Neural cell (in vitro differentiated cells): Measurements from ENCODE around the gene KHDRBS2. TPM values are rescaled to one million over a fixed set of nuclear protein-coding genes. Genes with fewer than 3 reads are reported as not detected.

ENCODE experiments used
- H2AFZ ChIP-seq: fragments of 200-600, 300-800 bp; sonication (generic), shearing (Covaris generic); 2 replicates; pipeline ENCODE4 v1.6.0; 2014; ENCODE audit warnings: low read depth, mild to moderate bottlenecking, antibody characterized with exemption, low read length, moderate library complexity
- H3F3A ChIP-seq: fragments of 200-600 bp; shearing (Covaris generic); 2 replicates; pipeline ENCODE4 v1.6.1; 2016; ENCODE audit warnings: mild to moderate bottlenecking, moderate library complexity, mixed read lengths, antibody characterized with exemption, low read length; ENCODE audit not compliant: insufficient read depth, poor library complexity, severe bottlenecking
- H3K27ac ChIP-seq: fragments of 200-600, 300-800 bp; sonication (generic), shearing (Covaris generic); 2 replicates; pipeline ENCODE4 v1.5.1; 2014; ENCODE audit warnings: mild to moderate bottlenecking, low read length, moderate library complexity
- H3K27me3 ChIP-seq: fragments of 300-800, 200-600 bp; sonication (generic), shearing (Covaris generic); 2 replicates; pipeline ENCODE4 v1.6.0; 2014; ENCODE audit warnings: mild to moderate bottlenecking, low read depth, low read length, moderate library complexity; ENCODE audit not compliant: insufficient read depth
- H3K36me3 ChIP-seq: fragments of 300-800, 200-600 bp; sonication (generic), shearing (Covaris generic); 2 replicates; pipeline ENCODE4 v1.5.1; 2014; ENCODE audit warnings: mild to moderate bottlenecking, antibody characterized with exemption, low read length, moderate library complexity; ENCODE audit not compliant: insufficient read depth
- H3K4me2 ChIP-seq: fragments of 300-800, 200-600 bp; sonication (generic), shearing (Covaris generic); 2 replicates; pipeline ENCODE4 v1.6.0; 2014; ENCODE audit warnings: mild to moderate bottlenecking, low read length
- H3K4me3 ChIP-seq: fragments of 300-800, 200-600 bp; sonication (generic), shearing (Covaris generic); 2 replicates; pipeline ENCODE4 v1.5.1; 2014; ENCODE audit warnings: mild to moderate bottlenecking, low read length, moderate library complexity
- H3K79me2 ChIP-seq: fragments of 200-600 bp; shearing (Covaris generic); replicated peaks from 2 replicates; pipeline ENCODE4 v1.6.0; 2014; ENCODE audit warnings: mild to moderate bottlenecking, low read length, moderate library complexity; ENCODE audit not compliant: insufficient read depth
- H3K9ac ChIP-seq: fragments of 300-800, 200-600 bp; sonication (generic), shearing (Covaris generic); 2 replicates; pipeline ENCODE4 v1.6.1; 2016; ENCODE audit warnings: mild to moderate bottlenecking, low read length, mixed read lengths
- H3K9me2 ChIP-seq: fragments of 200-600 bp; shearing (Covaris generic); 2 replicates; pipeline ENCODE4 v1.6.1; 2016; ENCODE audit warnings: mild to moderate bottlenecking, low read length, mixed read lengths; ENCODE audit not compliant: insufficient read depth
- H3K9me3 ChIP-seq: fragments of 200-600, 300-800 bp; sonication (generic), shearing (Covaris generic); 2 replicates; pipeline ENCODE4 v1.6.1; 2016; ENCODE audit warnings: mild to moderate bottlenecking, mixed run types, low read length, moderate library complexity, mixed read lengths
- H4K20me1 ChIP-seq: fragments of 200-600 bp; shearing (Covaris generic); 2 replicates; pipeline ENCODE4 v1.6.1; 2016; ENCODE audit warnings: mild to moderate bottlenecking, mixed run types; ENCODE audit not compliant: insufficient read depth
- EP300 ChIP-seq: fragments of 450-650 bp; conservative IDR thresholded peaks from 2 replicates; pipeline ENCODE4 v1.6.1; 2014; ENCODE audit warnings: antibody characterized with exemption, mild to moderate bottlenecking, moderate library complexity; ENCODE audit not compliant: poor library complexity, severe bottlenecking
- EZH2 ChIP-seq: fragments of 200-600, 300-800 bp; shearing (Covaris generic), sonication (generic); IDR thresholded peaks from 2 replicates; pipeline ENCODE4 v1.6.1; 2014; ENCODE audit warnings: antibody characterized with exemption, low read length, borderline replicate concordance, mild to moderate bottlenecking; ENCODE audit not compliant: insufficient read depth, poor library complexity, severe bottlenecking
- MXI1 ChIP-seq: fragments of 450-650 bp; conservative IDR thresholded peaks from 2 replicates; pipeline ENCODE4 v1.6.1; 2014; ENCODE audit warnings: antibody characterized with exemption, mild to moderate bottlenecking; ENCODE audit not compliant: poor library complexity, severe bottlenecking
- POLR2AphosphoS5 ChIP-seq: IDR thresholded peaks from 2 replicates; pipeline ENCODE4 v1.6.1; 2012
- RAD21 ChIP-seq: fragments of 450-650 bp; conservative IDR thresholded peaks from 2 replicates; pipeline ENCODE4 v1.6.1; 2014; ENCODE audit warnings: antibody characterized with exemption, mild to moderate bottlenecking, moderate library complexity
- SMC3 ChIP-seq: fragments of 450-650 bp; conservative IDR thresholded peaks from 2 replicates; pipeline ENCODE4 v1.6.1; 2014; ENCODE audit warnings: antibody characterized with exemption, mild to moderate bottlenecking, moderate library complexity; ENCODE audit not compliant: poor library complexity
- TAF1 ChIP-seq: IDR thresholded peaks from 2 replicates; pipeline ENCODE4 v1.6.1; 2012; ENCODE audit warnings: low read depth
- polyA plus RNA-seq: library from polyadenylated mRNA; depleted of rRNA; stranded (reverse); fragments of >200 nt; gene quantifications from 2 replicates; pipeline ENCODE4 v1.2.3, GENCODE V29; 2014
- TF ChIP-seq, protein P1 (sequence below): fragments of 450-650 bp; IDR thresholded peaks from 2 replicates; pipeline ENCODE4 v1.5.1; 2014; ENCODE audit warnings: antibody characterized with exemption, mild to moderate bottlenecking, moderate library complexity; ENCODE audit not compliant: poor library complexity, severe bottlenecking
- TF ChIP-seq, protein P2 (sequence below): IDR thresholded peaks from 2 replicates; pipeline ENCODE4 v1.6.1; 2012; ENCODE audit warnings: borderline replicate concordance

KHDRBS2 gene
- polyA plus RNA-seq, 1 donor from 2014 or later, result 28.5 TPM

DNA sequence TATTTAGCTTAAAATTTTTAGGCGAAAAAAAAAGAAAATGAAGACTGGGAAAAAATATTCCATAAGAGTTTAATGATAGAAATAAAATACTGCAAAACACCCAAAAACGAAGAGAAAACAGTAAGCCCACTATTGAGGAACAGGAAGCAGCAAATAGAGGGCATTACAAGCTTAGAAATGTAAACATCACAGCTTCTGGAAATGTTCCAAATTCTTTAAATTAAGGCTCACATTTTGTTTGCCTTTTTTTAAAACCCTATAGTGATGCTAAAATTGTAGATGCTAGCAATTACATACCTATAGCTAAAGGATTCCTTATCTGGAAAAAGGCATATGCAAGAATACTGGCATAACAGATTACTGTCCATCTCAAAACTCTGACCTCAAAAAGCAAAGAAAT, 248.6 kb downstream of the KHDRBS2 start:
- Histone ChIP-seq H3K36me3 (no peaks in the 10 kb centered on the region), H3K4me2 (no peak overlapping the region), H4K20me1 (no peaks in the 10 kb centered on the region), H3K27ac (no peak overlapping the region), H3K9me2 (no peaks in the 10 kb centered on the region), H2AFZ (no peak overlapping the region), H3K27me3 (no peaks in the 10 kb centered on the region), H3K9ac (no peak overlapping the region), H3K9me3 (peaks cover 5% of the 10 kb centered on the region), H3F3A (no peaks in the 10 kb centered on the region), H3K79me2 (no peaks in the 10 kb centered on the region), H3K4me3 (no peak overlapping the region)
- TF ChIP-seq EZH2, result no peak
- no peak for TF ChIP-seq RAD21
- no peak for TF ChIP-seq TAF1
- no peak for TF ChIP-seq POLR2AphosphoS5
- TF ChIP-seq MXI1, result no peak
- TF ChIP-seq SMC3, result no peak
- no peak for TF ChIP-seq EP300
- TF ChIP-seq, protein P1, sequence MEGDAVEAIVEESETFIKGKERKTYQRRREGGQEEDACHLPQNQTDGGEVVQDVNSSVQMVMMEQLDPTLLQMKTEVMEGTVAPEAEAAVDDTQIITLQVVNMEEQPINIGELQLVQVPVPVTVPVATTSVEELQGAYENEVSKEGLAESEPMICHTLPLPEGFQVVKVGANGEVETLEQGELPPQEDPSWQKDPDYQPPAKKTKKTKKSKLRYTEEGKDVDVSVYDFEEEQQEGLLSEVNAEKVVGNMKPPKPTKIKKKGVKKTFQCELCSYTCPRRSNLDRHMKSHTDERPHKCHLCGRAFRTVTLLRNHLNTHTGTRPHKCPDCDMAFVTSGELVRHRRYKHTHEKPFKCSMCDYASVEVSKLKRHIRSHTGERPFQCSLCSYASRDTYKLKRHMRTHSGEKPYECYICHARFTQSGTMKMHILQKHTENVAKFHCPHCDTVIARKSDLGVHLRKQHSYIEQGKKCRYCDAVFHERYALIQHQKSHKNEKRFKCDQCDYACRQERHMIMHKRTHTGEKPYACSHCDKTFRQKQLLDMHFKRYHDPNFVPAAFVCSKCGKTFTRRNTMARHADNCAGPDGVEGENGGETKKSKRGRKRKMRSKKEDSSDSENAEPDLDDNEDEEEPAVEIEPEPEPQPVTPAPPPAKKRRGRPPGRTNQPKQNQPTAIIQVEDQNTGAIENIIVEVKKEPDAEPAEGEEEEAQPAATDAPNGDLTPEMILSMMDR, result no peak
- TF ChIP-seq, protein P2, sequence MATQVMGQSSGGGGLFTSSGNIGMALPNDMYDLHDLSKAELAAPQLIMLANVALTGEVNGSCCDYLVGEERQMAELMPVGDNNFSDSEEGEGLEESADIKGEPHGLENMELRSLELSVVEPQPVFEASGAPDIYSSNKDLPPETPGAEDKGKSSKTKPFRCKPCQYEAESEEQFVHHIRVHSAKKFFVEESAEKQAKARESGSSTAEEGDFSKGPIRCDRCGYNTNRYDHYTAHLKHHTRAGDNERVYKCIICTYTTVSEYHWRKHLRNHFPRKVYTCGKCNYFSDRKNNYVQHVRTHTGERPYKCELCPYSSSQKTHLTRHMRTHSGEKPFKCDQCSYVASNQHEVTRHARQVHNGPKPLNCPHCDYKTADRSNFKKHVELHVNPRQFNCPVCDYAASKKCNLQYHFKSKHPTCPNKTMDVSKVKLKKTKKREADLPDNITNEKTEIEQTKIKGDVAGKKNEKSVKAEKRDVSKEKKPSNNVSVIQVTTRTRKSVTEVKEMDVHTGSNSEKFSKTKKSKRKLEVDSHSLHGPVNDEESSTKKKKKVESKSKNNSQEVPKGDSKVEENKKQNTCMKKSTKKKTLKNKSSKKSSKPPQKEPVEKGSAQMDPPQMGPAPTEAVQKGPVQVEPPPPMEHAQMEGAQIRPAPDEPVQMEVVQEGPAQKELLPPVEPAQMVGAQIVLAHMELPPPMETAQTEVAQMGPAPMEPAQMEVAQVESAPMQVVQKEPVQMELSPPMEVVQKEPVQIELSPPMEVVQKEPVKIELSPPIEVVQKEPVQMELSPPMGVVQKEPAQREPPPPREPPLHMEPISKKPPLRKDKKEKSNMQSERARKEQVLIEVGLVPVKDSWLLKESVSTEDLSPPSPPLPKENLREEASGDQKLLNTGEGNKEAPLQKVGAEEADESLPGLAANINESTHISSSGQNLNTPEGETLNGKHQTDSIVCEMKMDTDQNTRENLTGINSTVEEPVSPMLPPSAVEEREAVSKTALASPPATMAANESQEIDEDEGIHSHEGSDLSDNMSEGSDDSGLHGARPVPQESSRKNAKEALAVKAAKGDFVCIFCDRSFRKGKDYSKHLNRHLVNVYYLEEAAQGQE, result no peak

DNA sequence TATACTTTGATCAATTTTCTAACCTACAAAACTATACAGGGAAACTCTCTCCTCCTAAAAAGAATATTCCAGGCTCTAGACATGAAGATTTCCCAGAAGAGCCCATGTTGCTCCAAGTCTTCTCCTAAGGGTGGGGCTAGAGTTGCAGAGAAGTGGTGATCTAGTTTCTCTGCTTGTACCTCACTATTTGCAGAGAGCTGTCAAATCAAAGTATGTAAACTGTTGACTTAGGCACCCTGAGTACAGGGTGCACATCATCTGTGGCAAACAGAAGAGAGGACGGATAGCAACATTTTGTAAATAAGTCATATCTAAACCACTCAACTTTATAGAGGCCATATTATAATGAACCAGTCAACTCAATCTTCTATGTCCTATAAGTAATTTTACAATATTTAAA, 250.1 kb downstream of the KHDRBS2 start:
- no peaks in the 10 kb centered on the region for H3K79me2 ChIP-seq
- TF ChIP-seq EZH2 (no peak), SMC3 (no peak), RAD21 (no peak), MXI1 (no peak)
- TF ChIP-seq, protein P1, result no peak
- TF ChIP-seq, protein P2, result no peak
- H3K4me3 ChIP-seq, result no peak overlapping the region
- peaks cover 5% of the 10 kb centered on the region for H3K9me3 ChIP-seq
- no peak overlapping the region for H3K4me2 ChIP-seq
- no peak overlapping the region for H3K9ac ChIP-seq
- no peaks in the 10 kb centered on the region for H3K27me3 ChIP-seq
- no peaks in the 10 kb centered on the region for H3K9me2 ChIP-seq
- H4K20me1 ChIP-seq, result no peaks in the 10 kb centered on the region
- no peak overlapping the region for H2AFZ ChIP-seq
- no peaks in the 10 kb centered on the region for H3K36me3 ChIP-seq
- H3F3A ChIP-seq, result no peaks in the 10 kb centered on the region
- H3K27ac ChIP-seq, result no peak overlapping the region
